Dermis microvascular lymphatic vessel endothelial cell (primary cell): Measurements from ENCODE around the gene PRSS8. TPM values are rescaled to one million over a fixed set of nuclear protein-coding genes. Genes with fewer than 3 reads are reported as not detected.

Experiments used
- DNase-seq, 2 donors: peaks; one replicate each; pipeline versions ENCODE4 v3.0.0 to v3.0.0-alpha.2; 2010; ENCODE audit warnings: low read depth in 2 of 2
- total RNA-seq: library from RNA; depleted of rRNA; stranded (reverse); fragments of >200 nt; gene quantifications from 2 replicates; pipeline ENCODE4 v1.2.1, GENCODE V29; 2014

PRSS8 gene
- total RNA-seq, 1 donor from 2014 or later: not detected

DNA sequence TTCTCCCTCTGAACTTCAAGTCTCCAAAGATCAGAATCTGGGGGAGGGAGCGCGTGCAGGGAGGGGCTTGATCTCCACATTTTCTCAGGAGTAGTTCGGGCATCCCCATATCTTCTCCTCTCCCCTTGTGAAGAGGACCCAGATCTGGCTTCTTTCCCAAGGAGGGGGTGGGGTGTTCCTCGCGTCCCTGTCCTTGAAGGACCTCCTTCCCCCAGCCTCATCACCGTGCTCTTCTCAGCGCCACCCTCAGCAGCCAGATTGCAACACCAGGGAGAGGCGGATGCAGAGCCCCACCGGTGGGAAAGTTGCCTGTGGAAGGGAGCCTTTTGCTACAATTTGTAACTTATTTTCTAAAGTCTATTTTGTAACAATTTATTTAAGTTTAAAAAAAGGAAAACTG is 52.4 kb downstream of the PRSS8 start:
- no peak for DNase-seq

DNA sequence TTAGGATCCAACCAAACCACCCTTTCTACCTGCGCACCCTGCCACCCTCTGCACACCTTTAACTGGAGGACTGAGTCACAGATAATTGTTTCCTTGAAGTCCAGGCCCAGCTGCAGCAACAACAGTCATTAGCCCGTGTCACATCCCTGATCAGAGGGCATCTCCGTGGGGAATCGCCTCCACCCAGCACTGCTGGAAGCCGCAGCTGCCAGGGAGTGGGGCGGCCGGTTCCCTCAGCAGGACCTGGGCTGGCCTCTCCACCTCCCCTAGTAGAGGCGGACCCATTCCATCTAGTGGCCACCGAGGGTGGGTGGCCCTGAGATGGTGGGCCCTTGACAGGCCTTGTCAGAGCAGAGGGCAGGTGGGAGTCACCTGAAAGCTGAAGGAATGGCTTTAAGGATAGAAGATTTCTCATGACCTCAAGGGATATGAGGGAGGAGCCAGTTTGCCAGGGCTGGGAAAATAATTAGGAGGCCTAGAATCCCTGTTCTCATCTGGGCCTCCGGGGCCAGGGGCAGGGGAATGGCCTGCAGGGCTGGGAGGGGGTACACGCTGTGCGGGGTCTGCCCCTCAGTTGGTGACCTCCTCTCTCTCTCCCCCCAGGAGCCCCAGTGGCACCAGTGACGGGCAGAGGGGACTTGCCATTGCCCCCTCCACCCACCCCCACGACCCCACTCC is 53.0 kb downstream of the PRSS8 start:
- no peak for DNase-seq

Other genes with a start within 250 kb of the PRSS8 start
- 49.9 and 60.8 TPM in 2 replicates for gene BCL7C, start 241.7 kb downstream of the PRSS8 start, total RNA-seq
- 0.13 TPM in 2 replicates for gene CTF1, start 239.1 kb downstream of the PRSS8 start, total RNA-seq
- gene FBXL19, start 212.2 kb downstream of the PRSS8 start, total RNA-seq: 16.6 and 18.2 TPM in 2 replicates
- 23.7 and 33.6 TPM in 2 replicates for gene ORAI3, start 186.7 kb downstream of the PRSS8 start, total RNA-seq
- 1.7 and 4.2 TPM in 2 replicates for gene SETD1A, start 178.0 kb downstream of the PRSS8 start, total RNA-seq
- gene HSD3B7, start 150.5 kb downstream of the PRSS8 start, total RNA-seq: 20.8 and 24.7 TPM in 2 replicates
- gene STX1B, start 125.1 kb downstream of the PRSS8 start, total RNA-seq: 0.26 and 0.38 TPM in 2 replicates
- gene STX4, start 102.2 kb downstream of the PRSS8 start, total RNA-seq: 17.5 and 28.2 TPM in 2 replicates
- gene ZNF668, start 61.5 kb downstream of the PRSS8 start, total RNA-seq: 5.4 and 7.6 TPM in 2 replicates
- 8.1 and 13.9 TPM in 2 replicates for gene ZNF646, start 61.3 kb downstream of the PRSS8 start, total RNA-seq
- 0.38 and 0.39 TPM in 2 replicates for gene PRSS53, start 46.8 kb downstream of the PRSS8 start, total RNA-seq
- gene VKORC1, start 40.9 kb downstream of the PRSS8 start, total RNA-seq: 59.8 and 74.6 TPM in 2 replicates
- gene BCKDK, start 27.3 kb downstream of the PRSS8 start, total RNA-seq: 9.8 and 20.0 TPM in 2 replicates
- gene KAT8, start 18.1 kb downstream of the PRSS8 start, total RNA-seq: 30.3 and 37.4 TPM in 2 replicates
- 0.13 and 0.39 TPM in 2 replicates for gene PRSS36, start 14.3 kb upstream of the PRSS8 start, total RNA-seq
- gene FUS, start 44.4 kb upstream of the PRSS8 start, total RNA-seq: 33.6 and 43.5 TPM in 2 replicates
- 63.3 and 74.2 TPM in 2 replicates for gene PYCARD, start 67.0 kb upstream of the PRSS8 start, total RNA-seq
- not detected in 2 replicates for gene TRIM72, start 78.4 kb upstream of the PRSS8 start, total RNA-seq
- gene PYDC1, start 81.4 kb upstream of the PRSS8 start, total RNA-seq: not detected in 2 replicates
- gene ITGAM, start 124.2 kb upstream of the PRSS8 start, total RNA-seq: under 0.01 TPM in 2 replicates
- 0.63 and 0.64 TPM in 2 replicates for gene ITGAX, start 219.4 kb upstream of the PRSS8 start, total RNA-seq